ENCODE results near the gene SECISBP2L. TPM values are rescaled to one million over a fixed set of nuclear protein-coding genes. Genes with fewer than 3 reads are reported as not detected.
A peak's percentile ranks its signal among the peaks of the same experiment; 100 is the strongest.
"Not testable (repeated sequence)": the region's sequence is repeated elsewhere in the genome, so short reads cannot be mapped to it uniquely, and the experiment has no call there.

The SECISBP2L gene
- total RNA-seq, 1 donor from 2014 or later, result 9.7 TPM

DNA sequence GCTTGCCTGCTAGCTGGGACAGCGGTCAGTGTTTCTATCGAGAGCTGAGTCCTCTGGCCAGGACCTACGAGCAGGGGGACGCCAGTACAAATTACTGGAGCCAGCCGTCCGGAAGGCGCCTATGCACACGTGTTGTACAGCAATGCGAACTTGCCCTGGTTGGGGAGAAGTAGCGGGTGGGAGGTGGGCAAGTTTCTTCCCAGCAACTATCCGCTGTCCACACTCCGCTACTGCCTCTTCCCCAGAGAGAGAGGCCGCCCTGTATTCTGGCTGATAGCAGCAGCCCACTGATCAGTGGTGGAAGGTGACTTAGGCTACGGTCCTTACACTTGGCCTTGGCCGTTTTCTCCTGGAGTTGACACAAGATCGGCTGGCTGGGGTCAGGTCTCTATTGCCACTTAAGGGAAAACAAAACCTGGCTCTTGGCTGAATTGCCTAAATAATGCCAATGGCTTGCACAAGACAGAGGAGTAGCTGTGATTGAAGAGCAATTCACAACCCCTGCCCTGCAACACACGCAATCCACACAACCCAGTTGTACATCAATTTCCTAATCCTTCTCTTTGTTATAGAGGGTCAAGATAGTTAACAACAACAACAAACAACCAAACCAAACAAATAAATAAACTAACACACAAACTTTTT is 69.7 kb downstream of the SECISBP2L start:
- TF ChIP-seq, protein P1, sequence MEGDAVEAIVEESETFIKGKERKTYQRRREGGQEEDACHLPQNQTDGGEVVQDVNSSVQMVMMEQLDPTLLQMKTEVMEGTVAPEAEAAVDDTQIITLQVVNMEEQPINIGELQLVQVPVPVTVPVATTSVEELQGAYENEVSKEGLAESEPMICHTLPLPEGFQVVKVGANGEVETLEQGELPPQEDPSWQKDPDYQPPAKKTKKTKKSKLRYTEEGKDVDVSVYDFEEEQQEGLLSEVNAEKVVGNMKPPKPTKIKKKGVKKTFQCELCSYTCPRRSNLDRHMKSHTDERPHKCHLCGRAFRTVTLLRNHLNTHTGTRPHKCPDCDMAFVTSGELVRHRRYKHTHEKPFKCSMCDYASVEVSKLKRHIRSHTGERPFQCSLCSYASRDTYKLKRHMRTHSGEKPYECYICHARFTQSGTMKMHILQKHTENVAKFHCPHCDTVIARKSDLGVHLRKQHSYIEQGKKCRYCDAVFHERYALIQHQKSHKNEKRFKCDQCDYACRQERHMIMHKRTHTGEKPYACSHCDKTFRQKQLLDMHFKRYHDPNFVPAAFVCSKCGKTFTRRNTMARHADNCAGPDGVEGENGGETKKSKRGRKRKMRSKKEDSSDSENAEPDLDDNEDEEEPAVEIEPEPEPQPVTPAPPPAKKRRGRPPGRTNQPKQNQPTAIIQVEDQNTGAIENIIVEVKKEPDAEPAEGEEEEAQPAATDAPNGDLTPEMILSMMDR (IDR thresholded peaks at IDR 0.05), result no peak
- Histone ChIP-seq H3K4me3 (peak overlapping the region; percentile 57 to 68), H3K36me3 (no peaks in the 10 kb centered on the region), H3K9me3 (no peaks in the 10 kb centered on the region), H3K27me3 (no peaks in the 10 kb centered on the region), H3K4me1 (peaks cover 4% of the 10 kb centered on the region in 2 donors), H3K27ac (peak overlapping the region; percentile 87 to 88)
- DNase-seq (ENCODE audit: low spot score in 2 of 2), result no peak
- intact Hi-C loops (cut with DNase I), result no loop called here

DNA sequence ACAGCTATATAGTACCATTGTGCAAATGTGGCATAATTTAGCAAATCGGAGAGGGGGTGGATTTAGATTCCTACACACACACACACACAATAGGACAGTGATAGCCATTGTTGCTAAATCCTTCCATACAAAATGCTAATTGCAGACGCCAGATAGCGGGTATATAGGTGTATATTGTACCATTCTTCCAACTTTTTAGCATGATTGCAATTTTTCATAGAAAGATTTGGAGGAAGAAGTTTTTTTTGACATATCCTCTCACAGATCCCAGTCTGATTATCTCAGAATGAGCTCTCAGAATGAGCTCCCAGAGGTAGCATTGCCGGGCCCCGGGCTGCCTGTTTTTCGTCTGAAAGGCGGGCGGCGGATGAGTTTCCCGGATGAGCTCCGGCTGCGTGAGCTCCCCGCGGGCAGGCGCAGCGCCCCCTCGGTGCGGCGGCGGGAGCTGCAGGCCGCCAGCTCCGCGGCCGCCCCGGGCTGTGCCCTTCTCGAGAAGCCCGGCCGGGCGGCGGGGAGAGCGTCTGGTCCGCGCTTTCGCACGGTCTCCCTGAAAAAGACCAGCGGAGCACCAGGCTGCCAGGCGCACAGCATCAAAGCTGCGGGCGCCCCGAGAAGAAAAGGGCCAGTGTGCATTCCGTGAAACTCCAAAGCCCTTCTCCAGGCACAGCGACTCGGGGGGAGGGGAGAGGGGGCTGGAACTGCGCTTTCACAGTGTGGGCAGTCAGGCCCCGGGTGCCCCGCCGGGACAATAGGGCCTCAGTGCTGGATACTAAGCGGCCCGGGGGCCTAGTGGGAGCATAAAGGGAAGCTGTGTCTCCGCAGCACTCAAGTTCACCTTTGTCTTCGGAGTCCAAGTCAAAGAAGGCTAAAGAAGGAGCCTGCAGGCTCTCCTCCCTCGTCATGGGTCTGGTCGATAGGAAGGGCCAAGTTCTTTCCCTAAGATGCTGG is 70.5 kb downstream of the SECISBP2L start:
- peak overlapping the region; percentile 57 to 68 for H3K4me3 ChIP-seq
- no peaks in the 10 kb centered on the region for H3K9me3 ChIP-seq
- DNase-seq (ENCODE audit: low spot score in 2 of 2), result peak in 1 of 2 donors; percentile 87
- peaks cover 4% of the 10 kb centered on the region in 2 donors for H3K4me1 ChIP-seq
- intact Hi-C loops (cut with DNase I), result loop anchor here (1.0 kb wide), 1 partner anchor 98 kb away; no protein-coding TSS in a partner anchor
- H3K36me3 ChIP-seq, result no peaks in the 10 kb centered on the region
- H3K27me3 ChIP-seq, result no peaks in the 10 kb centered on the region
- TF ChIP-seq, protein P1 (IDR thresholded peaks at IDR 0.05), result peak; percentile 72 to 96 (median 91)
- H3K27ac ChIP-seq, result peak overlapping the region; percentile 87 to 88

DNA sequence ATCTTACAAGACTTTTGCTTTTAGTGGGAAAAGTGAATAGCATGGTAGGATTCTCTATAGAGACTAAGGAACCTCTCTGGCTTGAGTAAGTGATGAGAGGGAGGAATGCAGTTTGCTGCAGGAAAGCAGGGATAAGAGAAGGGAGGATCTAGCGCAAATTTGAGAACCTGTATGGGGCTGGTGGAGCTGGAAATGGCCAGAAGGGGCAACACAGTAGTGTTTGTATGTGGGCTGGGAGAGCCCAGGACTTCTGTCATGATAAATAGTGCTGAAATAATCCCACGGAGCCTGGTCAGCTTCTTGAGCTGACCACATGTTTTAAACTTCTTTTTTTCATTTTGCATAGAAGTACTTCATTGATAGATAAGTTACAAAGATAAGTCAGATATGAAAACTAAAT is 71.4 kb downstream of the SECISBP2L start:
- Histone ChIP-seq H3K9me3 (no peaks in the 10 kb centered on the region), H3K27me3 (no peaks in the 10 kb centered on the region), H3K27ac (peak overlapping the region; percentile 87 to 88), H3K4me3 (no peak overlapping the region), H3K36me3 (no peaks in the 10 kb centered on the region), H3K4me1 (peaks cover 4% of the 10 kb centered on the region in 2 donors)
- intact Hi-C loops (cut with DNase I), result loop anchor here (1.0 kb wide), 1 partner anchor 98 kb away; no protein-coding TSS in a partner anchor
- TF ChIP-seq, protein P1 (IDR thresholded peaks at IDR 0.05), result no peak
- no peak for DNase-seq (ENCODE audit: low spot score in 2 of 2)

DNA sequence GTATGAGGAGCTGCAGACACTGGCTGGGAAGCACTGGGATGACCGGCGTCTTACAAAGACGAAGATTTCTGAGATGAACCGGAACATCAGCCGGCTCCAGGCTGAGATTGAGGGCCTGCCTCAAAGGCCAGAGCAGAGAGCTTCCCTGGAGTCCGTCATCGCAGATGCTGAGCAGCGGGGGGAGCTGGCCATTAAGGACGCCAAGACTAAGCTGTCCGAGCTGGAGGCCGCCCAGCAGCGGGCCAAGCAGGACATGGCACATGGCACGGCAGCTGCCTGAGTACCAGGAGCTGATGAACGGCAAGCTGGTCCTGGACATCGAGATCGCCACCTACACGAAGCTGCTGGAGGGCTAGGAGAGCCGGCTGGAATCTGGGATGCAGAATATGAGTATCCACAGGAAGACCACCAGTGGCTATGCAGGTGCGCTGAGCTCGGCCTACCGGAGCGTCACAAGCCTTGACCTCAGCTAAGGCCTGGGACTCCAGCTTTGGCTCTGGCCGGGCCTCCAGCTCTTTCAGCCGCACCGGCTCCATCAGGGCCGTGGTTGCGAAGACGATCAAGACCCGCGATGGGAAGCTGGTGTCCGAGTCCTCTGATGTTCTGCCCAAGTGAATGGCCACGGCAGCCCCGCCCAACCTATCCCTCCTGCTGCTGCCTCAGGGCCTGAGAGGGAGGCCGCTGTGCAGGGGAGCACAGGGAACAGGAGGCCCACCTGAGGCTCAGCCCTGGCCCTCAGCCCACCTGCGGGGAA is 73.3 kb downstream of the SECISBP2L start:
- intact Hi-C loops (cut with DNase I), result no loop called here
- no peaks in the 10 kb centered on the region for H3K27me3 ChIP-seq
- no peaks in the 10 kb centered on the region for H3K36me3 ChIP-seq
- TF ChIP-seq, protein P1 (IDR thresholded peaks at IDR 0.05), result no peak
- DNase-seq (ENCODE audit: low spot score in 2 of 2), result no peak
- peaks cover 4% of the 10 kb centered on the region in 2 donors for H3K4me1 ChIP-seq
- H3K27ac ChIP-seq, result no peak overlapping the region
- H3K4me3 ChIP-seq, result no peak overlapping the region
- H3K9me3 ChIP-seq, result no peaks in the 10 kb centered on the region

DNA sequence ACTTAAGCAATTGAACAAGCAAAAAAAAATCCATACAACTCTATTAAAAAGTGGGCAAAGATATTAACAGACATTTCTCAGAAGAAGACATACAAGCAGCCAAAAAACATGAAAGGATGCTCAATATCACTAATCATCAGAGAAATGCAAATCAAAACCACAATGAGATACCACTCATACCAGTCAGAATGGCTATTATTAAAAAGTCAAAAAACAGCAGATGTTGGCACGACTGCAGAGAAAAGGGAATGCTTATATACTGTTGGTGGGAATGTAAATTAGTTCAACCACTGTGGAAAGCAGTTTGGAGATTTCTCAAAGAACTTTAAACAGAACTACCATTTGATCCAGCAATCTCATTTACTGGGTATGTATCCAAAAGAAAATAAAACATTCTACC is 75.3 kb downstream of the SECISBP2L start:
- DNase-seq (ENCODE audit: low spot score in 2 of 2); H3K4me3 ChIP-seq; H3K27me3 ChIP-seq; H3K27ac ChIP-seq; intact Hi-C loops (cut with DNase I); H3K9me3 ChIP-seq; H3K36me3 ChIP-seq: not testable (repeated sequence)
- peaks cover 8 to 11% of the 10 kb centered on the region in 2 donors for H3K4me1 ChIP-seq
